8988T (cell line): ENCODE data around the gene SPATA24.
"Not testable (repeated sequence)": the region's sequence is repeated elsewhere in the genome, so short reads cannot be mapped to it uniquely, and the experiment has no call there.

Experiments
- DNase-seq: peaks from one replicate; pipeline ENCODE4 v3.0.0; 2011

SPATA24 gene

DNA sequence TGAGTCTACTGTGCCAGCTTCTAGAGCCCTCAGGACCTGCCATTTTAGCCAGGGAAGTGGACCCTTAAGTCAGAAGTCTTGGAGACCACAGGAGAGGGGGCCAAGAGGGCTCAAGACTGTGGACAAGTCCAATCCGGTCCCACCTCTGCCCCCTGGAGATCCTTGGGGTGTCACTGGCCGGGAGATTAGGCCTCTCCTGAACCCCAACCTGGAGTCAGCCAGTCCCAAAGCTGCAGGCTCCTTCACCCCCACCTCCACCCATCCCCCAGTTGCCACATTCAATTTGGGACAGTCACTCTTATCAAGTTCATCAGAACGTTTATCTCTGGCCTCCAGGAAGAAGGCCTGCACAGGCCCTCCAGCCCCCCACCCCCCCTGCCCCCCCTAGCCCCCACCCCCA is 21.1 kb downstream of the SPATA24 start:
- no peak for DNase-seq

DNA sequence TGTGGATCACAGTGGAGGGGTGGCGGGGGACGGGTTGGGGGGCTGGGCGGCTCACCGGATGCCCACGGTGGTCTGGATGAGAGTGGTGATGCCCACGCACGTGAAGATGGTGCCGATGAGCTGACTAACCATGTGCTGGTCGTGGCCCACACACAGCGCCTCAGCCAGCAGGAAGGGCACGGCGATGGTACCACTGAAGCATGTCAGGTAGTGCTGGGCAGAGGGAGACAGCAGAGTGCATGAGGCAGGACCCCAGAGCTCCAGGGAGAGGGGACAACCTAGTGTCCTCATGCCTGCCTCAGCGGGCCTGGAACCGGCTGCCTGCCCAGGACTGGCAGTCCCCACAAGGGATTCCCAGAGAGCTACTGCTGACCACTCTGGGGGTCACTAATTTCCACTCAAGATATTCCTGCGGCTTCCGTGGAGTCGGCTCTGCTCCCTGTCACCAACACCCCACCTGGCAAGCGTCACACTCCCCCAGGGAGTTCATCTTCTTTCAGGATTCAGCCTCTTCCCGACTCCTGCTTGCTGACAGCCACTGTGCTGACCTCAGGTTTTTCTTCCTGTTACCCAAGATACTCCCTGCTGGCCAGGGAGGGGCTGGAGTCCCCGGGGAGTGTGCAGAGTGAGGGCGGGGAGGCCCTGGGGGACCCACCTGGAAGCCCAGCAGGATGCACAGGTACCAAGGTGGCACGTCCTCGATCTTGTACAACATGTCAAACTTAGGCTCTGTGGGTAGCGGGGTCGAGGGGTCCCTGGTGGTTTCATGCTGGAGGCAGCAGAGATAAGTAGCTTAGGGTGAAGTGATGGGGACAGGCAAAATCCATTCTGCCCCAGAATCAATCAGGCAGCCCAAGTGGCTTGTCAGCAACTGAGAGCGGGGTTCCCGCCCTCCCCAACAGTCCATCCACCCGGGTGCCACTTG is 21.8 kb downstream of the SPATA24 start:
- DNase-seq = no peak

DNA sequence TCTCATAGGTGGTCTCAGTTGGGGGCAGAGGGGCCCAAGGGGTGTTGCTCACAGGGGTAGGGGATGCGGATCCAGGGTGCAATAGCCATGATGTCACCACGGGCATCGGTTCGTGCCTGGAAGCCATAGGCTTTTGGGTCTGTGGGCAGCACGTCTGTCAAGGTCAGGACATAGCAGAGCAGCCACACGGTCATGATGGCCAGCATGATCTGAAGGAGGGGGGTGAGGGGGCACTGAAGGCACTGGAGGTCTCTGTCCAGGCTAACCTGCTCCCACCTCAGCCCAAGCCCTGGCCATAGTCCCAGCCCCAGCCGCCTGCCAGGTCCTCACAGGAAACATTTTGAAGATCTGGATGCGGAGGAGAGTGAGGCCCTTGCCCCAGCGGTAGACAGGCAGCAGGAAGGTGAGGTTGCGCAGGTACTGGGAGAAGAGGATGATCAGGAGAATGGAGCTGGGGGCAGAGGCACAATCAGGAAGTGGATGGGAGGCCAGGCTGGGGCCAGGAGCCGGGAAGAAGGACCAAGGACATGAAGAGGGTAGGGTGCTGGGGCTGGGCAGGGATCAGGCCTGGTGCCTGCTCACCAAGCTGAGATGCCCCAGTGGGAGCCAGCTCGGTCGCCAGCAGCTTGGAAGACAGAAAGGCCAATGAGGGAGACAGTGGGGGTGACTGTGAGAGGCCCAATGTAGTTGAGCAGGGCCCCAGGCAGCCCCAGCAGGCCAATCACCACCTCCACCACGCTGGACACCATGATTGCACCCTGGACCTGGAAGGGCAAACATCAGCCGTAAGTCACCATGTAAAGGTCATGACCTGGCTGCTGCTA is 24.1 kb downstream of the SPATA24 start:
- no peak for DNase-seq

DNA sequence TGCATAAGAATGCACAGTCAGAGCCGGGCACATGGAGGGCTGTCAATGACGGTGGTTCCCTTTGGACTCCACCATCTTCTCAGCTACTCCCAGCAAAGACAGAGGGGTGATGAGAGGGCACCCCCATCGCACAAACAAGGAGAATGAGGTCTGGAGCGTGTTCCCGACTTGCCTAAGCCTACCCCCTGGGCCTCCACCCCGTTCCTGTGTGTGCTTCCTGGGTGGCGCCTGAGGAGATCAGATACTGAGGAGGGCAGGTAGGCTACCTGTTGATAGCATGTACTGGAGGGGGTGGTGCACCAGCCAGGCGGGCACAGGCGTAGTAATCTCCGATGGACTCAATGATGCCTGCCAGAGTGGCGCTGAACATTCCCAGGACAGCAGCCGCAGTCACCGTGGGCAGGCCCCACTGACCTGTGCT is 24.9 kb downstream of the SPATA24 start:
- DNase-seq = no peak

DNA sequence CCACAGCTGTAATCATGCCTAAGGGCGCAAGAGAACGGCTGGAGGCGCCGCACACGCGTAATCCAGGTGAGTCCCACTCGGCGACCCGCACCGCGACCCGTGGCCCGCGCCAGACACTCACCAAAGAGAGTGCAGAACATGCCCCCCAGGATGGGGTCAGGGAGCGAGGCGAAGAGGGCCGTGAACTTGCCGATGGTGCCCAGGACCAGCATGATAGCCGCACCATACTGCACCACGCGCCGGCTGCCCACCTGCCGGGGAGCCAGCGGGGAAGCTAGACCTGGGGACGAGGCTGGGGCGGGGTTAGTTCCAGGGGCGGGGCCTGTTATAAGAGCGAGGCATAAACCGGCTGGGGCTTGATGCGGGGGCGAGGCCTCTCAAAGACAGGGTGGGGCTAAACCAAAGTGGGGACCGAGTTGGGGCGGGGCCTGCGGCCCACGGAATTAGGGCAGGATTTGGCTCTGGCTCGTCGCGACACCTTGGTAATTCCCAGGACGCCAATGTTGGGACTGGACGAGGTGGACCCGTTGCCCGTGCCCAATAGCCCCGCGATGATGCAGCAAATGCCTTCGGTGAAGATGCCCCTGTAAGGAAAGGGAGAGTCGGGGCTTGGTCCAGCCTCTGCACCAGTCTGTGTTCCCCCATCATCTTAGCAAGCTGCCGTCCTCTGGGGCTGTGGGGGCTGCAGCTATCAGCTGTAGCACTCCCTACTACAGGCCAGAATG is 25.6 kb downstream of the SPATA24 start:
- DNase-seq = no peak

DNA sequence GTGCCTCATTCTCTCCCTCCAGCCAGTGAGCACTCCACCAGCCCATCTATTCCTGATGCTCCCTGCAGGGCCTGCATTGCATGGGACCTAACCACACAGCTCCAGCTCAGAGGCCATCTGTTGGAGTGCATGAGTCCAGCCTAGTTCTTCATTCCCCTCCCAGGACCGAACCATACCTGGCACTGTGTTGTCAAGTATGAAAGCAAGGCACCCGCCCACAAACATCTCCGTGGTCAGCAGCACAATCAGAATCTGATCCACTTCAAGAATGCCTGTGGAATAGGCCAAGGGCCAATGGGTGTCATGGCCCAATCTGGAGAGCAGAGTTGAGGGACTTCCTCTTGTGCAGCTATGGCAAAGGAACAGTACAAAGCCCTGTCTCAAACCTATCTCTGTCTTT is 26.7 kb downstream of the SPATA24 start:
- DNase-seq = no peak

DNA sequence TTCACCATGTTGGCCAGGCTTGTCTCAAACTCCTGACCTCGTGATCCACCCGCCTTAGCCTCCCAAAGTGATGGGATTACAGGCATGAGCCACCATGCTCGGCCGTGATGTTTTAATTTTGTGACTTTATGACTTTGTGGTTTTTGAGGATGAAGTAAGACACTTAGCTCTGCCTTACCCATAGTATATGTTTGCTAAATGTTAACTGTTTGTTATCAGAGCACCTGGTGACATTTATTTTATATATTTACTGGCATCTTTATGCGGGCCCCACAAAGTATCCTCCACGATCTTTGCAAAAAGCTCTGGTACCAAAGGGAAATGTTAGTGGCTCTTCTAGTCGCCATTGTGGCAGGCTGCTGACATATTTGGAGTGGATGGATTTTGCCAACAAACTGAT is 27.5 kb downstream of the SPATA24 start:
- no peak for DNase-seq

DNA sequence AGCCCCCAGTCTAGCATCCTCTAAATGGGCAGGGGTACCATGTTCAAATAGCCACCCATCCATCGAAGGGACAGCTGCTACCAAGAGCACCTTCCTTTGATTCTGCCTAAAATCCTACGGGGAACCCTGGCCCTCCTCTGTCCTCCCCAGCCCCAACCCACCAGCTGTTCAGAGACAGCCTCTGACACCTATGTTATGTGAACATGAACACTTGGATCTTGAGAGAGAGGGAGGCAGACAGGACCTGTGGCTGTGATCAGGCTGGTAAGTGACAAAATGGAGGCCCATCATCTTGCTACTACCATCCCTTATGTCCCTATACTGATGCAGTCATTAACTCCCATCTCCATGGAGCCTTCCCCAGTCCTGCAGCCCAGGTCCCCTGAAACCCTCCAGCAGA is 29.0 kb downstream of the SPATA24 start:
- no peak for DNase-seq

DNA sequence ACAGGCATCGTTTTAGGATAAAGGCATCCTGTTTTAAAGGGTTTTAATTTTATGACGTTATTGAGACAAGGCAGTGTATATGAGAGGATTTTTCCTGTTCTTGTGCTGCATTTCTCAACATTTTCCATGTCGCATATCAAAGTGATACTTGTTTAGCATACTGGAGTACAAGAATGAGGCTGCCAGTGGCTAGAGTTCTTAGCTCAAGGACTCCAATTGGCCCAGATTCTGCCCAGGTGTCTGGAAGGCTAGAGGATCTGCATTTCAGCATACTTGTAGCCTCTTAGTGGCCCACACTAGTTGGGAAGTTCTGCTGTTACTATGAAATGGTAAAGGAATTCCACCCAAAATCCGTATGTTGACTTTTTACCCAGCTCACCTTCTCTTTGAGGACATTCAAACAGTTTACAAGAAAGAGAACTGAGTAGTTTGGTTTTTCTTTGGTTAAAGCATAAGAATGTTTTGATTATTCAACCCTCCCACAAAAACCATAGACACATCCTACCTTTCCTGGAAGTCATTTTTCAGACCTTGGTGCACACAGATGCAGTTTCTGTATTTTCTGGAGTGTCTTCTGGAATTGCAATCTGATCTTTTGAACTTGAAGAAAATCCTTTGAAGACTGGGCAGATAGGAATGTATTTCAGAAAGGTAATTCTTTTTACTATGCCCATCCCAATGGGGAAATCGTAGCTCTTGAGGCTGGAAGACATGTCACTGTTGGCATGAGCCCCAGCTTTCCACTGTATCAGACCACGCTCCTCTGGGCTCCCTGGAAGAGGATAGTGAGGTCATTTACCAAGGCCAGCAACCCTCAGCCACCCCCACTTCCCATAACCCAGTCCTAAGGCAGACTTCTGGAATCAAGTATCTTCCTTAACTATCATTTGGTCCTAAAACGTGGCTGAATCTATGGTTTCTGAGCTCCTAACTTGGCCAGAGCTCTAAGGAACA is 32.1 kb downstream of the SPATA24 start:
- no peak for DNase-seq

DNA sequence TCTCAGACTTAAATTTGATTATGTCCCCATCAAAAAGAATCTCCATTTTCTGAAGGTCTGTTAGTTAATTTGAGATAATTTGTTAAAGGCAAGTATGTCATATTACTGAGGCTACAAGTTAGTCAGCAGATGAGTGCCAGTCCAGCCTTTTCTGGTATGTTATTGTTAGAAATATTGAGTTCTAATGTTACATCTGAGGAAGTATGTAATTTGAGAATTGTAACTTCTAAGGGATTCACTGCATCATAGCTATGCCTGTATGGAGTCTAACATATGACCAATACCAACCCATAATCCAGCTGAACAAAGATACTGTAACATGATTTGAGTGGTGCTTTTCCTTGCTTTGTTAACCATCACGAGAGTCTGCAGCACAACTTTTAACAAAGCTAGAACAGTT is 34.7 kb downstream of the SPATA24 start:
- no peak for DNase-seq

DNA sequence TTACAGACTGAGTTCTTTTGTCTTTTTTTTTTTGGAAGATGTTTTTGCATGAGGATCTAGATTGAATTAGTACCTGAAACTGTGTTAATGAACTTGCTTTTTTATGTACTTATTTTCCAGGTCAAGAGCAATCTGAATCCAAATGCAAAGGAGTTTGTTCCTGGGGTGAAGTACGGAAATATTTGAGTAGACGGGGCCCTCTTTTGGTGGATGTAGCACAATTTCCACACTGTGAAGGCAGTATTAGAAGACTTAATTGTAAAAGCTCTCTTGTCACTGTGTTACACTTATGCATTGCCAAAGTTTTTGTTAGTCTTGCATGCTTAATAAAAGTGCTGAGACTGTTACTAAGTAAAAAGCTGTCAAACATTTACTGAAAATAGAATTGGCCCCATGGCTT is 35.3 kb downstream of the SPATA24 start:
- DNase-seq = no peak

DNA sequence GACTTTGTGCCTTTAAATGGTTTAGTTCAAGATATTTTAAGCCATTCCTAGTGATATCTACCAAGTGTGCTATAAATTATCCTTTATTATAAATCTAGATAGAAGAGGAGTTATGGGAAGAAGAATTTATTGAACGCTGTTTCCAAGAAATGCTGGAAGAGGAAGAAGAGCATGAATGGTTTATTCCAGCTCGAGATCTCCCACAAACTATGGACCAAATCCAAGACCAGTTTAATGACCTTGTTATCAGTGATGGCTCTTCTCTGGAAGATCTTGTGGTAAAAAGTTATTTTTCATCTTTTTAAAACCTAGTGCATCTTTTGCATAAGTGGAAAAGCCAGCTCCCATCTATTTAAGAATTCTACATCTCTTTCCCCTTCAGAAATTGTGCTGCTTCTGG is 39.4 kb downstream of the SPATA24 start:
- no peak for DNase-seq

DNA sequence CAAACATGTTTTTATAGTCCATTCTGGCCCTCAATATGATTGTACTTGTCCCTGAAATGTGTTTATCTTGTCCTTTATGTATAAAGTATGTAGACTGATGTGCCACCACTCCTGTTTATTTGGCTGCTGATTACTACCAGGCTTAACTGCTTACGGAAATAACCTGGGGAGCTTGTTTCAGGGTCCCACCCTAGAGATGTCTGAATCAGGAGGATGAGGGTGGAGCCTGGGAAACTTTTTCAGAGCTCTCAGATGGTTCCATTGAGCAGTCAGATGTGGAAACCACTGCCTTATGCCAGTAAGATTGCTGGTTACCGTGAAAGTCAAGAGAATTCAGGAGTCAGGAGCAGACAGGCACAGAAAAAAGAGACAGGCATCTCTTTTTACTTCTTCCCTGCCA is 40.0 kb downstream of the SPATA24 start:
- no peak for DNase-seq

DNA sequence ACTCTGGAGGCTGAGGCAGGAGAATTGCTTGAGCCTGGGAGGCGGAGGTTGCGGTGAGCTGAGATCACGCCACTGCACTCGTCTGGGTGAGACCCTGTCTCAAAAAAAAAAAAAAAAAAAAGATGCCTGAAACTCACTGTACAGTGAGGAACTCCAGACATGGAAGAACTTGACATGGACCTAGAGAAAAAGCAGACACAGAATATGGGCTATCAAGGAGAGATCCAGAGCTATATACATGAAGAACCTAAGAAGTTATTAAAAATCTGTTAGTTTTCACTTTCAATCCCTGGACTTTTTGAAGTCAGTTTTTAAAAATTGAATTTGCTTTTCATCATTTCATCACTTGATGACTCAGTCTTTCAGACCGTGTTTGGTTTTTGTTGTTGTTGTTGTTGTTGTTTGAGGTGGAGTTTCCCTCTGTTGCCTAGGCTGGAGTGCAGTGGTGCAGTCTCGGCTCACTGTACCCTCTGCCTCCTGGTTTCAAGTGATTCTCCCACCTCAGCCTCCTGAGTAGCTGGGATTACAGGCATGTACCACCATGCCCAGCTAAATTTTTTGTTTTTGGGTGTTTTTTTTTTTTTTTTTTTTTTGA is 42.0 kb downstream of the SPATA24 start:
- DNase-seq = no peak

DNA sequence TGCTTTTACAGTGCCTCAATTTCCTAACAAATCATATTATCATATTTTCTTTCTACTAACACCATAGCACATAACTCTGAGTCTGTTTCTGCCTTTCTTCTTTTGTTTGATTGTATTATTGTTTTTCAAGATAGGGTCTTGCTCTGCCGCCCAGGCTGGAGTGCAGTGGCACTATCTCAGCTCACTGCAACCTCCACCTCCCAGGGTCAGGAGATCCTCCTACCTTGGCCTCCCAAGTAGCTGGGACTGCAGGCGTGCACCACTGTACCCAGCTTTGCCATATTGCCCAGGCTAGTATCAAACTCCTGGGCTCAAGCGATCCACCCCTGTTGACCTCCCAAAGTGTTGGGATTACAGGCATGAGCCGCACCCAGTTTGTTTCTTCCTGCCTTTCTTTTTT is 43.5 kb downstream of the SPATA24 start:
- DNase-seq = no peak

DNA sequence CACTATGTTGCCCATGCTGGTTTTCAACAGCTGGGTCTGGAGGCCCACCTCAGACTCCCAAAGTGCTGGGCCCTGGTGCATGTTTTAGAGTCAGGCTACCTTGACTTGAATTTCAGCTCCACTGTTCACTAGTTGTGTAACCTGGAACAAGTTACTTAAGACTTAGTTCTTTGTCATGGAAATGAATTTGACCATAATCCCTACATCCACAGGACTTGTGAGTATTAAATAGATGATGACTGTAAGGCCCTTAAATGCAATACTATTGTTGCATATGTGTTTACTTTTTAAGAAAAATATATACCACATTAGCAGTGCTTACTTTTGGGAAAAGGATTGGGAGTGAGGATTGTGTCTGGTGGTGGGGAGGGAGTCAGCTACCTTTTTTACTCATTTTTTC is 45.8 kb downstream of the SPATA24 start:
- no peak for DNase-seq

DNA sequence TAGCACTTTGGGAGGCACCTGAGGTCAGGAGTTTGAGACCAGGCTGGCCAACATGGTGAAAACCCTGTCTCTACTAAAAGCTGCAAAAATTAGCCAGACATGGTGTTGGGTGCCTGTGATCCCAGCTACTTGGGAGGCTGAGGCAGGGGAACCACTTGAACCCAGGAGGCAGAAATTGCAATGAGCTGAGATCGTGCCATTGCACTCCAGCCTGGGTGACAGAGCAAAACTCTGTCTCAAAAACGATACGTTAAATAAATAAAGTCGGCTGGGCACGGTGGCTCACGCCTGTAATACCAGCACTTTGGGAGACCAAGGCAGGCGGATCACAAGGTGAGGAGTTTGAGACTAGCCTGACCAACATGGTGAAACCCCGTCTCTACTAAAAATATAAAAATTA is 48.0 kb downstream of the SPATA24 start:
- not testable (repeated sequence) for DNase-seq

DNA sequence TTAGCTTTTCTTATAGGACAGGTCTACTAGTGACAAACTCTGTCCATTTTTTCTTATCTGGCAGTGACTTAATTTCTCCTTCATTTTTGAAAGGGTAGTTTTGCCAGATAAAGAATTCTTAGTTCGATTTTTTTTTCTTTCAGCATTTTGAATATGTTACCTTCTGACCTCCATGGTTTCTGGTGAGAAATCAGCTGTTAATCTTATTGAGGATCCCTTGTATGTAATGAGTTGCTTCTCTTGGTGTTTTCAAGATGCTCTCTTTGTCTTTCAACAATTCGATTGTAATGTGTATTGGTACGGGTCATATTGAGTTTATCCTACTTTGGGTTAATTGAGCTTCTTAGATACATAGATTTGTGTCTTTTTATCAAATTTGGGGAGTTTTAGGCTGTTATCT is 49.7 kb downstream of the SPATA24 start:
- no peak for DNase-seq

DNA sequence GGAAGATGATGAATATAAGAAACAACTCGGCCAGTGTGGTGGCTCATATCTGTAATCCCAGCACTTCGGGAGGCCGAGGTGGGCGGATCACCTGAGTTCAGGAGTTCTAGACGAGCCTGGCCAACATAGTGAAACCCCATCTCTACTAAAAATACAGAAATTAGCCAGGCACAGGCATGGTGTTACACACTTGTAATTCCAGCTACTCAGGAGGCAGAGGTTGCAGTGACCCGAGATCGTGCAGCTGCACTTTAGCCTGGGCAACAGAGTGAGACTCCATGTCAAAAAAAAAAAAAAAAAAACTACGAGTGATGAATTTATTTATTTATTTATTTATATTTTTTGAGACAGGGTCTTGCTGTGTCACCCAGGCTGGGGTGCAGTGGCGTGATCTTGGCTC is 56.0 kb downstream of the SPATA24 start:
- DNase-seq = not testable (repeated sequence)
